Right renal pelvis (tissue), 4 donors: Measurements from ENCODE around the gene EFCAB8. TPM values are rescaled to one million over a fixed set of nuclear protein-coding genes. Genes with fewer than 3 reads are reported as not detected.
"Not testable (repeated sequence)": the region's sequence is repeated elsewhere in the genome, so short reads cannot be mapped to it uniquely, and the experiment has no call there.

ENCODE experiments used
- DNase-seq, 4 donors: peaks; one replicate each; pipeline ENCODE4 v3.0.0-alpha.2; 2013; ENCODE audit warnings: low read depth in 4 of 4, low spot score in 3 of 4, missing footprints in 1 of 4
- polyA plus RNA-seq, 4 donors: library from polyadenylated mRNA; unstranded; fragments of 120-200 nt; gene quantifications; one replicate each; pipeline ENCODE4 v1.2.1, GENCODE V29; 2013; ENCODE audit not compliant: insufficient read length in 4 of 4

EFCAB8 gene
- polyA plus RNA-seq, 4 donors = 0.06 to 0.09 (median 0.07) TPM; not detected in 1

DNA sequence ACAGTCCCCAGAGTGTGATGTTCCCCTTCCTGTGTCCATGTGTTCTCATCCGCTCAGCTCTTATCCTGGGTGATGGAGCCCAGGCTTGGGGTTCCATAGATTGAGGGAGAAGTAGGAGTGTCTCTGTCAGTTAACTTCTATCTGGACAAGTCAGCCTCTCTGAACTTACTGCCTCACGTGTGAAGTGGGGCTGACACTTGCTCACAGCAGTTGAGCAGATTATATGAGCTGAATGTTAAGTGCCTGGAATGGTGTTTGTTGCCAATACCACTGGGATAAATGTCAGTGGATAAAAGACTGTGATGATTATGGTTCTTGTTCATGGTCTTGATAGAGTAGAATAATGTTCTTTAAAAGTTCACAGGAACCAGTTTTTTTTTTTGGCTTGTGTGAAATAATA lies 17.1 kb upstream of the EFCAB8 start:
- no peak for DNase-seq

DNA sequence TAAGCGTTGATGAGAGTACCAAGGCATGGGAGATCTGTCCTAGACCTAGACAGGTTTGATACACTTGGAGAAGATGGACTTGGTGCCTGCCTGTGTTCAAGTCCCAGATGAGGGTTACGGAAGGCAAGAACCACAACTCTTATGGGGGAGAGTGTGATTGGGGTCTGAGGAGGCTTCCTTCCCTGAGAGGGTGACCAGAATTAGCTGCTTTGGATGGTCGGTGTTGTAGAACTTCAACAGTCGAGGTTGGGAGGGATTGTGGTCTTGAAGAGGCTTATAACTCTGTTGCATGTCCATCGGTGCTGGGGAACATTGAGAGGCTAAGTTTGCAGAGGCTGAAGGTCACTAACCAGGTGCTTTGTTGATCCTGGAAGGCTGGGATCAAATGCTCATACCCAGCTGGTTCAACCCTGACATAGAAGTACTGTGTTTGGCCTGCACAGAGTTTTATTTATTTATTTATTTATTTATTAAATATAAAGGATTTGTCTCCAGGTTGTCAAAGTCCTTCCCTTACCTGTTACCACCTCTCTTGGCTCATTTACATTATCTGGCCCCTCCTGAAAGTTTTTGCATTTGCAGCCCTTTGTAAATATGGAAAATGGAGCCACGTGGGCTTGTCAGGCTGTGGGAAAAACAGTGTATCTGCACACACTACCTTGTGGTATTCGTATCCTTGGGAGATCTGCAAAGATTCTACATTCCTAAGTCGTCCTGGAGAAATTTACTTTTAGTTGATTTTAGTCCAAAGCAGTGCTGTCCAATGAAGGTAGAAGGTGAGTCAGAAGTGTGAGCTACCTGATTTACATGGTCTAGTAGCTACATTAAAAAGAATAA lies 15.8 kb upstream of the EFCAB8 start:
- DNase-seq = no peak

DNA sequence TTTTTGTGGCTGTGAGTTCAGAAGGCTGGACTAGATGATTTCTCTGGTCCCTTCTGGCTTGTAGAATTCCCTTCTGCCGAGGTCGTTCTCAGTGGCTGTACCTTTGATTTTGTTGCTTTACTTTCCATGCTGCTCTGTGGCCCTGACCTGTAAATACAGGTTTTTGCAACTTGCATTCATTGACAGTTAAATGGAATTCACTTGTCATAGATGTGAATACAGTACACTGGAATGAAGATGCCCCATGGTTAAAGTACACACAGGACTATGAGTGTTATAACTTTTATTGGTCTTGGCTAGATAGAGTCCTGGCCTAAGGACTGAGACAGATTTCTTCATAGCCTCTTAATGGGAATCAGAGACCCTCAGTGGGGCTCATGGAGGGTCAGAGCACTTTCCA lies 12.9 kb upstream of the EFCAB8 start:
- no peak for DNase-seq

DNA sequence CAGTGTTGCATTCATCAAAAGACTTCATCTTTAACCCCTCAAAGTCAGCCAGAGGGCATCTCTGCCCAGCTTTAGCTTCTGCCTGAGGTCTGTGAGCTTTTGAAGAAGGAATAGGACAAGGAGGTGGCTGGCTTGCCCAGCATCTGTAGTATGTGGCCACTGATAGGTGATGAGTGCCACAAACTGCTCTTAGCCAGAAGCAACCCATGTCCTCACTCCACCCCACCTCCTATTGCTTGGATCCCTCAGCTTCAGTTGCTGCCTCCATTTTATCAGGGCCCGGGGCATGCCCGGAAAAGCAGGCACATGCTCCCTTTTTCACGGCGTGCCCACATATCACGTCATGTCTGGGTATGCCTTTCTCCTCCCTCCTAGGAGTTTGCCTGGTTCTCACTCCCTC lies 11.9 kb upstream of the EFCAB8 start:
- DNase-seq = no peak

DNA sequence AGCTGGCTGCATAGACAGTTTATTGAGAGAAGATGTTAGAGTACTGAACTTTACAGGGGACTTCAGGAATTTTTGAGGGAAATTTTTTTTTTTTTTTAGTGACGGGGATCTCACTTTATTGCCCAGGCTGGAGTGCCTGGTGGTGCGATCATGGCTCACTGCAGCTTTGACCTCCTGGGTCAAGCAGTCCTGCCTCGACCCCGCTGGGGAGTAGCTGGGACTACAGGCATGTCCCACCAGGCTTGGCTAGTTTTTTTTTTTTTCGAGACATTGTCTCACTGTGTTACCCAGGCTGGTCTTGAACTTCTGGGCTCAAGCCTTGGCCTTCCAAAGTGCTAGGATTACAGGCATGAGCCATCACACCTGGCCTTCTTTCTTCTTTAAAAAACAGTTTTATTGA lies 10.8 kb upstream of the EFCAB8 start:
- no peak for DNase-seq

DNA sequence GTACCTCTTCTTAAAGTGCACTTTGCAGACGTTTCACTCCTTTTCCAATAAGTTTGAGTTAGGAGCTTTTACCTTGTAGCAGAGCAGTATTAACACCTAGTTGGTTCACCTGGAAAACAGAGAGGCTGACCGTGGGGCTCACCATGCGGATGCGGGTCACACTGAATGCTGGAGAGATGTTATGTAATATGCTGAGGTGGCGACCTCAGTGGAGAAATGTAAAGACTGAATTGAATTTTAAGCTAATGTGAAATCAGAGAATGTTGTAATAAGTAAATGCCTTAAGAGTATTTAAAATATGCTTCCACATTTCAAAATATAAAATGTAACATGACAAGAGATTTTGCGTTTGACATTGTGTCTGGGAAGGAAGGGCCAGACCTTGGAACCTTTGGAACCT lies 9.9 kb upstream of the EFCAB8 start:
- DNase-seq = no peak

DNA sequence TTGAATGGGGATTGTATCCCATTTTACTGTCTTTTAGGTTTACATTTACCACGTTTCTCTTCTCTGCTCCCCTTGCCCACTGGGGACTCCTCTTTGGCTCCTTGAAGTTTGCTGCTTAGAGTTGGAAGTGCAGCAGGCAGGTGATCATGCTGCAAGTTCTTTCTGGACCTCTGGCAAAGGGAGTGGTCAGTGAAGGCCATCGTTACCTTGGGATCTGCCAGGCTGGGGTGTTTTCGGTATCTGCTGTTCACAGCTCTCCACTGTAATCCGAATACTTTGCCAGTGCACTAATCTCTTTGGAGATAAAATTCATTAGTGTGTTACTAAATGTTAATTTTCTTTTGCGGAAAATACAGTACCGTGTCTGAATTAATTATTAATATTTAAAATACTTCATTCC lies 9.1 kb upstream of the EFCAB8 start:
- DNase-seq = no peak

DNA sequence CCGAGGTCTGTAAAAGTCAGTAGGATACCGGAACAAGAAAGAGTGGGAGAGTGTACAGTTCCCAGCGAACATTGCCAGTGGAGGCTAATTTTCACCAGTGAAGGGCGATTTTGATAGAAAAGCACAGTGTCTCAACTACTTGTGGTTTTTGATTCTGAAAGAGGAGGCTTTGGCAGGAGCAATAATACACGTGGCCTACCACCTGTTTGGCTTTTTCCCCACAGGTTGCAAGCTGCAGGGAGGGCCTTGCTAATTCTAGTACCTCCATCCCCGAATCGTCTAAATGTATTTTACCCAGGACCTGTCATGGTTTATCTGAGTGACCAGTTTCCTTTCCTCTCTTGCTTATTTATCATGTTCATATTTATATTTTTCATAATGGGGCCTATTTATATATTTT lies 3.3 kb upstream of the EFCAB8 start:
- no peak for DNase-seq

DNA sequence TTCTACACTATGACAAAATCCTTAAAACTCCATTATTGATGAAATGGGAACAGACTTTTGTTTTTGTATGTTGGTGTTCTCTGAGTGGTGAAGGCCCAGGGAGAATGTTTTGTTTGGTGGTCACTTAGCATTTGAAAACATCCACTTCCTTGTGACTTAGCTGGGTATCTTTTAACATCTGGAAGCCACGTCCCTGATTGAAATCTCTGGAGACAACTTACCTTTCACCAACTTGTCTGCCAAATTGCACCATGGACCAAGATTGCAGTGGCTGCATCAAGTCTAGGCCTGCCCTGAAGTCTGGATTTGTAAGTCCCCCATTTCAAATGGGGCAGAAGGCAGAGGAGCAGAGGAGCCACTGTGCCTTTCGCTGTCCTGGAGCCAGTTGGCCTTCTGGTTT lies 534 bp upstream of the EFCAB8 start:
- no peak for DNase-seq

DNA sequence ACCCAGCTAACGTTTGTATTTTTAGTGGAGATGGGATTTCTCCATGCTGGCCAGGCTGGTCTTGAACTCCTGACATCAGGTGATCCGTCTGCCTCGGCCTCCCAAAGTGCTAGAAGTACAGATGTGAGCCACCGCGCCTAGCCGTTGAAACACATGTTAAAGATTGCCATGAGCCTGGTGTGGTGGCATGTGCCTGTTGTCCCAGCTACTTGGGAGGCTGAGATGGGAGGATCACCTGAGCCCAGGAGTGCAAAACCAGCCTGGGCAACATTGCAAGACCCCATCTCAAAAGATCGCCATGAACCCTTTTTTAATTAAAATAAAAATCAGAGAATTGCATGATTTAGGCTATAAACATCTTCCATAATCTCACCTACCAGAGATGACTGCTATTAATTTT lies 2.7 kb downstream of the EFCAB8 start:
- DNase-seq = no peak

DNA sequence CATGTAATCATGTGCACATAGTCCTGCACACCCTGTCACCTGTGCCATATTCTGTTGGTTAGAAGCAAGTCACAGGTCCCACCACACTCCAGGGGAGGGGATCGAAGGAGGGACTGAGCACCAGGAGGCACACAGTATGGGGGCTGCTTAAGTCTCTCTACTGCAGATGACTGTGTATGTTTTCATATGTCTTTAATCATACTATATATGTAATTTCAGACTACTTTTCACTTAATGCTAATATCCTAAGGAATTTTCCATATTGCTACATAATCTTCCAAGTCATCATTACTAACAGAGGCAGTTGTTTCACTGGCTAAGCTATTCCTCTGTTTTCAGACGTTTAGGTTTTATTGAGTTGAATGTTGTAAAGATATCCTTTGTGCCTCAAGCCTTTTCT lies 10.8 kb downstream of the EFCAB8 start:
- DNase-seq = no peak

DNA sequence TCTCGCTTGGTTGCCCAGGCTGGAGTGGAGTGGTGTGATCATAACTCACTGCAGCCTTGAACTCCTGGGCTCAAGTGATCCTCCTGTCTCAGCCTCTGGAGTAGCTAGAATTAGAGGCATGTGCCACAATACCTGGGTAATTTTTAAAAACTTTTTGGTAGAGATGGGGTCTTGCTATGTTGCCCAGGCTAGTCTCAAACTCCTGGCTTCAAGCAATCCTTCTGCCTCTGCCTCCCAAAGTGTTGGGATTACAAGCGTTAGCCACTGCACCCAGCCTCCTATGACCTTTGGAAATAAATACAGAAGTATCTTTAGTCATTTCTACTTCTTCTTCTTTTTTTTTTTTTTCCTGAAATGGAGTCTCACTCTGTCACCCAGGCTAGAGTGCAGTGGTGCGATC lies 11.8 kb downstream of the EFCAB8 start:
- DNase-seq = not testable (repeated sequence)

DNA sequence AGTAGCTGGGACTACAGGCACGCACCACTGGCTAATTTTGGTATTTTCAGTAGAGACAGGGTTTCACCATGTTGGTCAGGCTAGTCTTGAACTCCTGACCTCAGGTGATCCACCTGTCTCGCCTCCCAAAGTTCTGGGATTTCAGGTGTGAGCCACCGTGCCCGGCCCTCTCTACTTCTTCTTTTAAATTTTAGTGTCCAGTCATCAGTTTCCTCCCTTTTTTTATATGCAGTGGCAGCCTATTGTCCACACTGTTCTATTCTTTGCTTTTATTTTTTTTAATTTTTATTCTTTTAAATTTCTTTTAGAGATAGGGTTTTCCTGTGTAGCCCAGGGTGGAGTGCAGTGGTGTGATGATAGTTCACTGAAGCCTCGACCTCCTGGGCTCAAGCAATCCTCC lies 12.3 kb downstream of the EFCAB8 start:
- DNase-seq = no peak

DNA sequence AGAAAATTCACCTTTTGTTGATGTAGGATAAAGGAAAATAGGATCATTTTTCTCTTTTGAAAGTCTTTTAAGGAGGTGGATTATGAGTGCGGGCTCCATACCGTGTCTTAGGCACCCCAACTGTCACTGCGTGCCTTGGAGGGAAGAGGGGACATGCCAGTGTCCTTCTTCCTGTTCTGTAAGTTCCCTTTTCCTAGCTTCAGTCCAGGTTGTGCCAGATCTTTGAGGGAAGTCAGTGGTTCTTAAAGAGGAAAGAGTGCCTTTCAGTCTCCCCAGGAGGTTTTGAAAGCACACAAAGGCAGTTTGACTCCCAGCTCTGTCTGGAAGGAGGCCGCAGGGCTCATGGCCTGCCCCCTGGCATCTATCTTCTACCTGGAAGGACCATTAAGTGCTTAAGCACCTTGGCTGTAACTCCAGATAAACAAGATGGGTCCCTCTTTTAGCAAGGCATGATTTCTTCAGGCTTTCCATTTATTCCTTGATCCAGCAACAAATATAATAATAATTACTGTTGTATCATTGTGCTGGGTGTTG lies 13.0 kb downstream of the EFCAB8 start:
- DNase-seq = no peak

DNA sequence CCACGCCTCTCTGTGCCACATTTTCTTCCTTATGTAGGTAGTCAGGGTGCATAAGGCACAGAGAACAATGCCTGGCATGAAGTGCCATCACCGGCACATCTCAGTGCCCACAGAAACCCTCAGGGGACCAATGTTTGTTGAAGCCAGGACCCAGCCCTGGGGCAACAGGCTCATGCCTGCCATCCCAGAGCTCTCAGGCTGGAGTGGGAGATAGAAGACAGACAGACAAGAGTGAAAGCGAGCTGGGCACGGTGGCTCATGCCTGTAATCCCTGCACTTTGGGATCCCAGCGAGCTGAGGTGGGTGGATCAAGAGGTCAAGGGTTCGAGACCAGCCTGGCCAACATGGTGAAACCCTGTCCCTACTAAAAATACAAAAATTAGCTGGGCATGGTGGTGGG lies 13.5 kb downstream of the EFCAB8 start:
- no peak for DNase-seq

DNA sequence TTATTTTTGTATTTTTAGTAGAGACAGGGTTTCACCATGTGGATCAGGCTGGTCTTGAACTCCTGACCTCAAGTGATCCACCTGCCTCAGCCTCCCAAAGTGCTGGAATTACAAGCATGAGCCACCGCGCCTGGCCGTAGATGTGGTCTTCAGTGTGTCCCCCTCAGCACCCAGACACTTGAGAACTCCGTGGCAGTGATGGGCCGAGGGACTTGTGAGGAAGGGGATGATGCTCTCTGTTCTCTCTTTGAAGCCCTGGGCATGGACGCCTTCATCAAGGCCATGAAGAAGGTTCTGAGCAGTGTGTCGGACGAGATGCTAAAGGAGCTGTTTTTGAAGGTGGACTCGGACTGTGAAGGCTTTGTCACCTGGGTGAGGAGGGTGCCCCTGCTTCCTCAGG lies 16.9 kb downstream of the EFCAB8 start:
- DNase-seq = no peak

DNA sequence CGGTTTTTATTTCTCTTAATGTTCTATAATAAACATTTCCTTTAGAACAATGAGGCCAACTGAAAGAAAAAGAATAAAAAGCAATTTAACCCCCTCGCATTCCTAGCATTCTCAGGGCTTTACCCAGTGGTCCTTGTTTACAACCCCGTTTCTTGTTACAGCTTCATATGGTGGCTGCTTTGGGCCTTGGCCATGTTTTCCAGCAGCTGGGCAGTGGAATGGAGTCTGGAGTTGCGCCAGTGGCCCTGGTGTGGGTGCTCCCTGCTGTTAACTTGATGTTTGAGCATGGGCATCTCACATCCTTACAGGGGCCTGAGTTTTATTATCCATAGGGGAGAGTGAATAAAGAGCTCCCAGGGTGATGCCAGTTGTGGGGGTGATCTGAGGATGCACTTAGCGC lies 18.8 kb downstream of the EFCAB8 start:
- DNase-seq = no peak

DNA sequence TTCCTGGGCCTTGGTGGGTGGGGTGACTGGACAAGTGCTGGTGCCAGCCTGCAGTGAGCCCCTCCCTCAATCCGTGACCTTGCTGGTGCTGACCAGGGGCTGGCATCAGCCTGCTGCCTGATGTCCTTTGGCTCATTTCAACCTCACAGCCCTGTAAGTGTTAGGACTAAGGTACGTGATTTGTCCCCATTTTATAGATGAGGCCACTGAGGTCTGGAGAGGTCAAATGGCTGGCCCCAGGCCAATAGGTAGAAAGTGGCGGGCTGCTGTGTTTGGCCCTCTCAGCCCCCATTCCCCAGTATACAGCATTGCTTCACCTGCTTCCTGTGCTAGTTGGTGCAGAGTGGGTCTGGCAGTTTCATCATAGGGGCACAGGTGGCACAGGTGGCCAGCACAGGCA lies 20.1 kb downstream of the EFCAB8 start:
- no peak for DNase-seq

DNA sequence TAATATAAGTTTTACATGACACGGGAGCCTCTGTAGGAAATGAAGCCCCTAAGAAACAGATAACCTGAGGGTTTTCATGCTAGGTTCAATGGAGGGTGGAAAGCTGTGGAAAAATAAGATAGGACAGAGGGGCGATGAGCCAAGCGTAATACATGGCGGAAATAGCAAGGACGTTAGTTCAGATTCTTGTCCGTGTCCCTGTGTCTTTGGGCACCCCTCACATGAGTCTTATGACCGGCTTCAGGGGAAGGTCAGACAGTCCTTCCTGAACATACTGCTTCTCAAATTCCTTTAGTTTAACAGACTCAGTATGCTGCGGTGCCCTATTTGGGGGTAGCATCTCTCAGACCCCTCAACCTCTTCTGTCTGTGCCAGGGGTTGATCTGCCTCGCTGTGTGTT lies 20.8 kb downstream of the EFCAB8 start:
- no peak for DNase-seq

DNA sequence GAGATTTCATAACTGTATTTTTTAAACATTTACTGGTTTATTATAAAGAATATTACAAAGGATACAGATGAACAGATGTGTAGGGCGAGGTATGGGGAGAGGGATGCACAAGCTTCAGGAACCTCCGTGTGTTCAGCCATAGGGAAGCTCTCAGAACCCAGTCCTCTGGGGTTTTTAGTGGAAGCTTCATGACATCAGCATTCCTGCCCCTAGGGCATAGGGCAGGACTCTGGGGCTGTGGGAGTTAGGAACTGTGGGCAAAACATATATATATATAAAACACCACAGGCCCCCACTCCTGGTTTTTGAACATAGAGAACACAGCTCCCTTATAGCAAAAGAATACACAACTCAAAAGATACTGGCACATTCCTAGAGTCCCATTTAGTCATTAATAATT lies 21.9 kb downstream of the EFCAB8 start:
- DNase-seq = no peak

DNA sequence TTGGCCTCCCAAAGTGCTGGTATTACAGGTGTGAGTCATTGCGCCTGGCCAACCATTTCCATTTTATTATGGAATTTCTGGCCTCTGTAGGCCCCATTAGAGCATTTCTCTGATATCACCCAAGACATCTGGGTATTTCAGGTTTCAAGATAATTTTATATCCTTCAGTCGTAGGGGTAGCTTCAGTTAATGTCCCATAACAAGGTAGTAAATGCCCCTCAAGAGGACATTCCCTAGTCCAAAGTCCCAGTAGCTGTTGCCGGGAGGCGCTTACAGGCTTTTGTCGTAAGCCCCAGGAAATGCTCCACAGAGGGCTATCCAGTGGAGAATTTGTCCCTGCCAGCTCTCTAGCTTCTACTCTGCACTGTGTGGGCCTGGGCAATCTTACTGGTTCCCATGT lies 24.4 kb downstream of the EFCAB8 start:
- no peak for DNase-seq

DNA sequence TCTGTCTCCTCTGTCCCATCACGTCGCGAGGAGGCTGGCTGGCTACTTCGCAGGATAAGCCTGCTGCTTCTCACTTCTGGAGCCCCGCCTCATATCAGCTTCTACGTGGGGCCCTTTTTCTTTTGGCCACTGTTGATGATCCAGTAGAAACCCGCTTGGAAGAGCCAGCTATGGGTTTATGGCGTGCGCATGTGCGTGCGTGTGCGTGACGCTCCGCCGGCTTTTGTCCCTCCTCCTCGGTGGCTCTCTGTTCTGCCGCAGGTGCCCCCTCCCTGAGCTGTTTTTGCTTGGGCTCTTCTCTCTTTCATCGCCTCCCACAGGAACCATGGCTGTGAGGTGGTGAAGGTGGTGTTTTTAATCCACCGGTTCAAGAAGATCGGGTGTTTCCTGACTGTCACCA lies 26.5 kb downstream of the EFCAB8 start:
- DNase-seq = no peak

DNA sequence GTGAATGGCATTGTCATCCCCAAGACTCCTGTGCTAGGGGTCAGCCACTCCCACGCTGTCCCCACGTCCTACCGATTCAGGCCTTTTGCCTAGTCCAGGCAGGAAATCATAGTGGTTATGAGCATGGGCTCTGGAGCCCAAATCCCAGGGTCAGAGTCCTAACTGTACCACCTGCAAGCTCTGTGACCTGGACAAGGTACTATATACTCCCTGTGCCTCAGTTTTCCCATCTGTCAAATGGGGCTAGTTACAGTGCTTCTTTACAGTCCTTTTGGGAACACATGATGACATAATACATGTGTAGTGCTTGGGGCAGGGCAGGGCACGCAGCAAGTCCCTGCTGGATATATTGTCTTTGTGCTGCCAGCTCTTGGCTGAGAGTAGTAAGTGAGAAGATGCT lies 27.2 kb downstream of the EFCAB8 start:
- no peak for DNase-seq
